ENCODE measurements around the gene PROB1.
"Not testable (repeated sequence)": the region's sequence is repeated elsewhere in the genome, so short reads cannot be mapped to it uniquely, and the experiment has no call there.

Gene PROB1

DNA sequence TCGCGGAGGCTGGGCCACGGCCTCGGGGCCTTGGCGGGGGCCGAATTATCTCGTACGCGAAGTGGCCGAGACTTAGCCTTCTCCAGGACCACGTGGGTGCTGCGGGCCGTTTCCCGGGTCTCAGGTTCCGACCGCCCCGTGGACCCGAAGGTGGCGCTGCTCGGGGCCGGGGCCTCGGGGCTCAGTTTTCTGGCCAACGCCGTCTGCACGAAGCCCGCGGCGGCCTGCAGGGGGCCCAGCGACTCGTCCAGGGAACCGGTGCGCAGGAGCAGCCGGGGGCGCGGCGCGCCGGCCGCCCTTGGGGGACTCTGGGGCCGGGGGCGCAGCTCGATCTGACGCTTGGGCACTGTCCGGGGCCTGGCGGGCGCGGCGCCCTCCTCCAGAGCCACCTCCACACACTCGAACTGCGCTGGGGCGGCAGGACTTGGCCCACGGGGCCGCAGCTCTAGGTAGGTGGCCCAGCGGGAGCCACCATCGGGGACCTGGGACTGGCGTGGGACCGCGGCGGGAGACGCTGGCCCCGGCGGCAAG is 716 bp downstream of the PROB1 start:
- Mint-ChIP-seq H3K27me3 (no peaks in the 10 kb centered on the region), H3K27ac (ENCODE audit: low read depth) (no peak overlapping the region), H3K4me3 (peak overlapping the region; percentile 87), H3K36me3 (ENCODE audit: insufficient read depth) (peaks cover 19% of the 10 kb centered on the region), H3K9me3 (no peaks in the 10 kb centered on the region), H3K4me1 (peaks cover 39% of the 10 kb centered on the region)
- DNase-seq (ENCODE audit: low spot score in 2 of 2) = no peak
- no peak for ATAC-seq (replicated peaks; ENCODE audit: extremely low read depth, poor library complexity, severe bottlenecking)

DNA sequence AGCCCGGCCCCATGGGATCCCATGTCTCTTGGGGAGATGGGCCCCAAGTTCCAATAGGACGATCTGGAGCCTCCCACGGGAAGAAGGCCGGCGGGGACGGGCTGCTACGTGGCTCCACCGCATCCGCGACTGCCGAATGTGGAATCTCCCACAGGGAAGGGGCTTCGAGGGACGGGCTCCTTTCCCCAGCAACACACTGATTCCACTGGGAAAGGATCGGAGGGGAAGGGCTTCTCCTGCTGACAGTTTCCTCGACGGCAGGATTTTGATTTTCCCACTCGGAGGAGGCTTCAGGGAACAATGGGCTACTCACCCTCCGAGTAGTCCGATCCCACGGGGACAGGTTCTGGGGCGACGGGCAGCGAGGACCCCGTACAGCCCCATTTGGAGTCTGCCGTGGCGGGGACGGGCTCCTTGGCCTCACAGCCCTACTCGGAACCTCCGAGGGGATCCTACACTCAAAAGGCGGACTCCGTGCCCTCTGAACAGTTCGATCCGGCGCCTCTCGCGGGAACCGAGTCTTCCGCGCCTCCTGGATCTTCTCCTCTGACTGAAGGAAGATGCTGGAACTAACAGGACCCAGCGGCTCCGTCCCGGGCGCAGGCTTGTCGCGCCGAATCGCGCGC is 1.3 kb downstream of the PROB1 start:
- ATAC-seq (replicated peaks; ENCODE audit: extremely low read depth, poor library complexity, severe bottlenecking) (no peak), DNase-seq (ENCODE audit: low spot score in 2 of 2) (no peak)
- no peaks in the 10 kb centered on the region for H3K27me3 Mint-ChIP-seq
- H3K36me3 Mint-ChIP-seq (ENCODE audit: insufficient read depth) = peaks cover 19% of the 10 kb centered on the region
- peaks cover 40% of the 10 kb centered on the region for H3K4me1 Mint-ChIP-seq
- peak overlapping the region; percentile 78 for H3K27ac Mint-ChIP-seq (ENCODE audit: low read depth)
- H3K4me3 Mint-ChIP-seq = peak overlapping the region; percentile 87
- no peaks in the 10 kb centered on the region for H3K9me3 Mint-ChIP-seq

DNA sequence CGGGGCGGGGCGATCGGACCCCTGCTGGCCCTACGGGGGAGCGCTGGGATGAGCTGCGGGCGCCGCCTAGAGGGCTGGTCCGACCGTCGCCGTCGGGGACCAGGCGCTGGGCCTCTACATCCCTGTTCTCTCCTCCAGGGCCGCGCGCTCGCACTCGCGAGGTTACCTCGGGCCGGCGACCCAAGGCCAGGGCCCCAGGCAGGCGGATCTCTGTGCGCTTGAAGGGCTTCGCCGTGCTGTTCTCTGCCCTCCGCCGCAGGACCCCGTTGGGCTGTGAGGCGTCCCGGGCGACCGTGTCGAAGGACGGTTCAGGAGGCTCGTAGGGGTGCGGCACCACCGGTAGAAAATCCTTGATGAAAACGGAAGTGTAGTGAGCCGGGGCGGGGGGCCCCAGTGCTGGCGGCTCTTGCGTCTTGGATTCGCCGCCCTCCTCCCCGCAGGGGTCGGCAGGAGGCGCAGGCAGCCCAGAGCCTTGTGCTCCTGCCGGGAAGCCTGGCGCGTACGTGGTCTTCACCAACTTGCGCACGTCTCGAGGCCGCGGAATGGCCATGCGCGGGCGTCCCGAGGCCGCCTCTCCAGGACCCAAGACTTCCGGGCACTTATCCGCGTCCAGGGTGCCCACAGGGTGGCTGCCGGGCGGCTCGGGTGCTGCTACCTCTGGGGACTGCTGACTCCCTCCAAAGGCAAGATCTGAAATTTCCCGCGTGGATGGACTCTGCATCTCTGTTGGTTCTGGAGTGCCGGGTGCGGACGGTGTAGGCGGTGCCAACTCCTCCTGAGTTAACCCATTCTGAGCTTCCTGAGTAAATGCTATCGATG is 2.0 kb downstream of the PROB1 start:
- Mint-ChIP-seq H3K27me3 (no peaks in the 10 kb centered on the region), H3K36me3 (ENCODE audit: insufficient read depth) (peaks cover 21% of the 10 kb centered on the region), H3K9me3 (no peaks in the 10 kb centered on the region), H3K4me1 (peaks cover 40% of the 10 kb centered on the region), H3K4me3 (peak overlapping the region; percentile 87), H3K27ac (ENCODE audit: low read depth) (peak overlapping the region; percentile 78)
- peak; percentile 62 to 72 for DNase-seq (ENCODE audit: low spot score in 2 of 2)
- ATAC-seq (replicated peaks; ENCODE audit: extremely low read depth, poor library complexity, severe bottlenecking) = peak; percentile 55

DNA sequence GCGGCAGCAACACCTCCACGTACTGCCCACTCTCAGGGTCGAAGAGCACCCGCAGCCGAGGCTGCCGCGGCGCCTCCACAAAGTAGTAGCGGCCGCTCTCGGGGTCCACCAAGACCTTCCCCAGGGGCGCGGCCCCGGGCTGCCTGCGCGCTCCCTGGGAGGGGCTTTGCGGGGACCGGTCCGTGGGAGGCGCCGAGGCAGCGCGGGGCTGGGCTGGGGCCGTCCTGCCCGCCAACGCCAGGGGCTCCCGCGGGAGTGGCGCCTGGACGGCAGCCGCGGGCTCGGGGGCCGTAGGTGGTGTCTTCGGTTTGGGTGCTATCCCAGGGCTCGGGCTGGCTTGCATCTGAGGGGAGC is 2.6 kb downstream of the PROB1 start:
- Mint-ChIP-seq H3K4me1 (peaks cover 40% of the 10 kb centered on the region), H3K4me3 (peak overlapping the region; percentile 87), H3K9me3 (no peaks in the 10 kb centered on the region), H3K36me3 (ENCODE audit: insufficient read depth) (peaks cover 21% of the 10 kb centered on the region), H3K27ac (ENCODE audit: low read depth) (peak overlapping the region; percentile 93), H3K27me3 (no peaks in the 10 kb centered on the region)
- DNase-seq (ENCODE audit: low spot score in 2 of 2) = no peak
- peak; percentile 15 for ATAC-seq (replicated peaks; ENCODE audit: extremely low read depth, poor library complexity, severe bottlenecking)

DNA sequence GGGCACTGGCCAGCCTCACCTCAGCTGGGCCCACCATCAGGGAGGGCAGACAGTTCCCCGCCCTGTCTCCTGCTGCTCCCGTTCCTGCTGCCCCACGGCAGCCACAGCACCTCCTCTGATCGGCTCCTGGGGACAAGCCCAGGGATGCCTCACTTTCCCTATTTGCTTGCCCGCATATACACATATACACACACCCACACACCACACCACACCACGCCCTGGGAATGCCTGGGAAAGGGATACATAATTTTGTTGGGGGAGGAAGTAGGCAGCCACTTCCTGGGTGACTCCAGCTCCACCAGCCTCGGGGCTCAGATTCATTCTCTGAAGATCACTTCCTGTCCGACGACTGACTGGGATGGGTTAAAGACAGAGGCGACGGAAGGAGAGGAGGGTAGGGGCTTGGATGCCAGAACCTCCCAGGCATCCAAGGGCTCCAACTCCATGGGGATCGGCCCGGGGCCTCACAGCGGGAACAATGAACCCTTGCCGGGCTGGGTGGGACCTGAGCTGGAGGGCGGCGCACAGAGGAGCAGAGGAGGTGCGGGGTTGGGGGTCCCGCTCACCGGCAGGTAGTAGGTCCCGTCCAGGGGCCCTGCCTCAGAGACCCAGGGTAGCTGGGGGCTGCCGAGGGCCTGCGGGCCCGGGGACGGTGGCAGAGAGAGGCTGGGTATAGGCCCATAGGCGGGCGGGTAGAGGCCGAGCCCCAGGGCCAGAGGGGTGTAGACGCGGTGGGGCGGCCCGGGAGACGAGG is 3.2 kb downstream of the PROB1 start:
- no peaks in the 10 kb centered on the region for H3K27me3 Mint-ChIP-seq
- ATAC-seq (replicated peaks; ENCODE audit: extremely low read depth, poor library complexity, severe bottlenecking) (peak; percentile 1), DNase-seq (ENCODE audit: low spot score in 2 of 2) (no peak)
- H3K9me3 Mint-ChIP-seq = no peaks in the 10 kb centered on the region
- peaks cover 21% of the 10 kb centered on the region for H3K36me3 Mint-ChIP-seq (ENCODE audit: insufficient read depth)
- peak overlapping the region; percentile 93 for H3K27ac Mint-ChIP-seq (ENCODE audit: low read depth)
- peak overlapping the region; percentile 87 for H3K4me3 Mint-ChIP-seq
- peaks cover 40% of the 10 kb centered on the region for H3K4me1 Mint-ChIP-seq

DNA sequence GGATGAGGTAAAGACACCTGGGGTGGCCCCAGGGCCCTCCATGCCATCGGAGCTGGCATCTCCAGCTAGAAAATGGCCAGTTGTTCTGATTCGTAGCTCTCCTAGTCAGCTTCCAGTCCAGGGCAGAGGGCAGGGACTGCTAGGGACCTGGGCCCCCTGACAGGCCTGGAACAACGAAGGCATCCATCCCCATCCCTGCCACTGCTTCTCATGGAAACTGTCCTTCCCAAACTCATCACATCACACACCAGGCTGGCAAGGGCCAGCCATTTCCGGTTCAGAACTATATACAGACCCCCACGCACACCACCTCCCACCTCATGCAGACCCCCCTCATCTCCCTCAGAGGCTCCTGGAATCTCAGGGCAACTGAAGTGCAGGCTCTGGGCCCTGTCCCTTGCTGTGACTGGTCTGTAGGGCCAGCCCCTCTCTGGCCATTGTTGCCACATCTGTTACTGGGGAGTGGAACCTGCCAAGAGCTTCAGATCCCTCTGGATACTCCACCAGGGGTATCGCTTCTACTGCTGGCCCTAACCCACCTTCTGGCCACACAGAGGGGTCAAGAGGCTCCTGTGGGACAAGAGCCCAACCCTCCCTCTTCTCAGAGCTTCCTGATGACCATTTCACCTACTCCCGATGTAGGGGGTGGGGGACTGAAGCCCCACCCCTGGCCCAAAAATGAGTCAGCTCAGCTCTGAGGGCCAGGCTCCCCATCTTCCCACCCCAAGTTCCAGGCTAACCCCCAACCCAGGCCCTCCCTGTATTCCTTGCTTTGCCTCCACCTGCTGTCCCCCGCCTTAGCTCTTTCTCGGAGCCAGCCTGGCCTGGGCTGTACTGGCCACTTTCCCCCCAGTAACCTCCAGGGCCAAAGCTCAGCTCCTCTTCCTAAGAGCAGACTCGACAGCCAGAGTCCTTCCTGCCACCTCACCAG is 4.0 kb downstream of the PROB1 start:
- ATAC-seq (replicated peaks; ENCODE audit: extremely low read depth, poor library complexity, severe bottlenecking) (no peak), DNase-seq (ENCODE audit: low spot score in 2 of 2) (no peak)
- no peaks in the 10 kb centered on the region for H3K27me3 Mint-ChIP-seq
- H3K36me3 Mint-ChIP-seq (ENCODE audit: insufficient read depth) = peaks cover 21% of the 10 kb centered on the region
- H3K4me1 Mint-ChIP-seq = peaks cover 49% of the 10 kb centered on the region
- peak overlapping the region; percentile 87 for H3K4me3 Mint-ChIP-seq
- H3K9me3 Mint-ChIP-seq = no peaks in the 10 kb centered on the region
- peak overlapping the region; percentile 93 for H3K27ac Mint-ChIP-seq (ENCODE audit: low read depth)

DNA sequence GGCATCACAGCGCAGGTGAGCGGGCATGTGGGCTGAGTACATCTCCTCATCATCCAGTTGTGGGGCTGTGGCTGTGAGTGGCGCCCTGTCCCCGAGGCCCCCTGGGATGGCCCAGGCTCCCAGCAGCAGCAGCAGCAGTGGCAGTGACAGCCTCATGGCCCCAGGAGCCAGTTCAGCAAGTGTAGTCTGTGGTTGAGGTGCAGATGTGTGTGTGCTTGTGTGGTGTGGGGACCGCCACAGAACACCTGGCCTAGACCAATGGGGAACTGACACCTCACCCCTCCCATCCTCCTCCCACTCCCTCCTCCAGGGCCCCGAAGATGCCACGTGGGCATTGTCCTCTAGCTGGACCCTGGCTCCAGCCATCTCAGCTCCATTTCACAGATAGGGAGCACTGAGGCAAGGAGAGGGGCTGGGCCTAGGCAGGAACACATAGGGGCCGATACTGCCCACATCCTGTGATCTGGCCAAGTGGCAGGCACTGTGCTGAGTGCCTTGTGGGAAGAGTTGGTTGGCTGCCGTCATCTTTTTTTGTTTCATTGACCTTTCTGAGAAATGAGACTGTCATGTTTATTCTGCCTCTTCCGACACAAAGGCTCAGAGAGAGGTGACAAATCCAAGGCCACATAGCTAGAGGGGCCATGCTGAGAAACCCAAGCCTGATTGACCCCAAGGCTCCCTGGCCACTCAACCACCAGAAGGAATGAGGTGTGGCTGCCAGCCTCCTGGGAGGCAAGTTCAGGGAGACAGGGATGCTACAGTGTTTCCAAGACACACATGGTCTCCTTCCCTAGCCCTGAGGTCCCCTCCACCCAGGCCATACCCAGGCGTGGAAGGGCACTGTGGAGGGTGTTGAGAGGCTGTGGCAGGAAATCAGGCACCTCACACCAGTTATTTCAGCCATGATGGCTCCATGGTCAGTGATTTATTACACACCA is 4.9 kb downstream of the PROB1 start, which contains the start of gene MZB1:
Gene MZB1, minus strand, starts transcription at position 213 of the 938 bp plus-strand sequence. Its CDS starts 57 bp downstream, at position 156.
- peak; percentile 41 to 81 for DNase-seq (ENCODE audit: low spot score in 2 of 2)
- H3K4me3 Mint-ChIP-seq = peak within 1 kb of the TSS; percentile 70
- ATAC-seq (replicated peaks; ENCODE audit: extremely low read depth, poor library complexity, severe bottlenecking) = peak; percentile 77
- peak within 1 kb of the TSS; percentile 93 for H3K27ac Mint-ChIP-seq (ENCODE audit: low read depth)
- H3K27me3 Mint-ChIP-seq = no peaks in the 10 kb centered on the region
- peaks cover 55% of the 10 kb centered on the region for H3K4me1 Mint-ChIP-seq
- no peaks in the 10 kb centered on the region for H3K9me3 Mint-ChIP-seq
- peaks cover 23% of the 10 kb centered on the region for H3K36me3 Mint-ChIP-seq (ENCODE audit: insufficient read depth)

DNA sequence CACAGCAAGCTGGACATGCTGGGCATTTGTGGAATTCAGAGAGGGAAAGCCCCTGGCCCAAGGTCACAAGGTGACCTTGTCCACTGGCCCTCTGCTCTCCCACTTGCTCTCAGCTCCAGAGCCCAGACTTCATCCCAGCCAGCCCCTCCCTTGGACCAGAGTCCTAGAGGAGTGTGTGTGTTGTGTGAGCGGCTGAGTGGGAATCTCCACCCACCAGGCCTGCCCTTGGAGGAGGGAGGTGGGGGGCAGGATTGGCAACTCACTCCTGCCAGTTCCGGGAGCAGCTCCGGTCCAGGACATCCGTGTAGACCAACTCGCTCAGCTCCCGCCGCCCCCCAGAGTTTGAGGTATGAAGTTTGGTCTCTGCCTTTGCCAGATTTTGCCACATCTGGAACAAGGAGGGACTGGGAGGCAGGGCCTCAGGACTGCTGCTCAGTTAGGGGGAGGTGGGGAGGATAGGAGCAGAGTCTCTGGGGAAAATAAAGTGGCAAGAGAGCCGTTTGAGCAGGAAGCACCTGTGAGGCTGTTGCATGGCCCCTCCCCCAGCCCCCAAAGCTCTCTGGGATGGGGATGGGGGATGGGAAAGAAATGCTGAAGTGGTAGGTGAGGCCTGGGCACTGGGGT is 6.6 kb downstream of the PROB1 start:
- no peaks in the 10 kb centered on the region for H3K9me3 Mint-ChIP-seq
- no peak overlapping the region for H3K27ac Mint-ChIP-seq (ENCODE audit: low read depth)
- DNase-seq (ENCODE audit: low spot score in 2 of 2) (no peak), ATAC-seq (replicated peaks; ENCODE audit: extremely low read depth, poor library complexity, severe bottlenecking) (no peak)
- no peaks in the 10 kb centered on the region for H3K27me3 Mint-ChIP-seq
- no peak overlapping the region for H3K4me3 Mint-ChIP-seq
- H3K36me3 Mint-ChIP-seq (ENCODE audit: insufficient read depth) = peaks cover 21% of the 10 kb centered on the region
- peaks cover 64% of the 10 kb centered on the region for H3K4me1 Mint-ChIP-seq

DNA sequence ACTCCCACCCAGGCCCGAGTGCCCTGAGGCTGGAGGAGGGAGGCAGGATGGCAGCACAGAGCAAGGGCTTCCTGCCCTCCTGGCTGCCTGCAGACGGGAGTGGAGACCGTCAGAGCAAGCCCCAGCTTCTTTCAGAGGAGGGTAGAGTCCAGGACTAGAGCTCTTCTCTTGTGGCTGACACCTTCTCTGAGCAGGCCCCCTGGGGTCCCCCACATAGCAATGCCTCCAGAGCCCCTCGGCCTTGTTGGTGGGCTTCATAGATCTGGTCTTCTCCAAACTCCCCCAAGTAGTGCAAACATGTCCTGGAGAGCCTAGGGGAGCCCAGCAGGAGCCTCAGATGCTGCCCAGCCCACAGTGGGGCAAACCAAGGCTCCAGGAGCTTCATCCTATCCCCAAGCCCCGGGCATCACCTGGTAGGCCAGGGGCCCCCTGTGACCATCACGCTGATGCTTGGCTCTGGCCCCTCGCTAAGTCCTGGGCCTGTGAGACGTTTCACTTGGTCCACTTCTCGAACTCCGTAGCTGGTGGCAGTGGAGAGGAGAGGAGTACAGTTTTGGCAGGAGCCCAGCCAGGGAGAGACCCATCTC is 7.2 kb downstream of the PROB1 start:
- no peak for DNase-seq (ENCODE audit: low spot score in 2 of 2)
- no peak for ATAC-seq (replicated peaks; ENCODE audit: extremely low read depth, poor library complexity, severe bottlenecking)
- Mint-ChIP-seq H3K9me3 (no peaks in the 10 kb centered on the region), H3K36me3 (ENCODE audit: insufficient read depth) (peaks cover 20% of the 10 kb centered on the region), H3K27ac (ENCODE audit: low read depth) (no peak overlapping the region), H3K27me3 (no peaks in the 10 kb centered on the region), H3K4me3 (no peak overlapping the region), H3K4me1 (peaks cover 58% of the 10 kb centered on the region)

DNA sequence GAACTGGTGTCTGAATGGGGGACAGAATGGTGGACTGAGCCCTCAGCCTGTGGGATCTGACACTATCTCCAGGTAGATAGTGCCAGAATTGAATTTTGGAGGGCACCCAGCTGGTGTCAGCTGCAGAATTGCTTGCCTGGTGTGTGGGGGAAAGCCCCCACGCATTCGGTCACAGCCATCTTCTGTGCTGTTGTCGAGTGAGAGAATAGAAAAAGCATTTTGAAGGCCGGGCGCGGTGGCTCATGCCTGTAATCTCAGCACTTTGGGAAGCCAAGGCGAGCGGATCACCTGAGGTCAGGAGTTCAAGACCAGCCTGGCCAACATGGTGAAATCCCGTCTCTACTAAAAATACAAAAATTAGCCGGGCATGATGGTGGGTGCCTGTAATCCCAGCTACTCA is 7.9 kb downstream of the PROB1 start:
- H3K4me3 Mint-ChIP-seq; H3K9me3 Mint-ChIP-seq; DNase-seq (ENCODE audit: low spot score in 2 of 2); ATAC-seq (replicated peaks; ENCODE audit: extremely low read depth, poor library complexity, severe bottlenecking); H3K27me3 Mint-ChIP-seq; H3K27ac Mint-ChIP-seq (ENCODE audit: low read depth): not testable (repeated sequence)
- Mint-ChIP-seq H3K4me1 (peaks cover 55% of the 10 kb centered on the region), H3K36me3 (ENCODE audit: insufficient read depth) (peaks cover 20% of the 10 kb centered on the region)
